ENCODE results near the gene HID1. TPM values are rescaled to one million over a fixed set of nuclear protein-coding genes. Genes with fewer than 3 reads are reported as not detected.

HID1 gene
- total RNA-seq, 1 donor from 2014 or later: 2.6 TPM

GRCh38 chr17:74979408-74980146, 7.0 kb upstream of the HID1 start:
- H3K36me3 ChIP-seq (ENCODE audit: insufficient read depth, low read length): no peaks in the 10 kb centered on the region
- Mint-ChIP-seq H3K4me3 (ENCODE audit: unreplicated experiment) (peak overlapping the region; percentile 29), H3K27ac (ENCODE audit: unreplicated experiment) (no peak overlapping the region), H3K9me3 (ENCODE audit: unreplicated experiment) (no peaks in the 10 kb centered on the region), H3K4me1 (ENCODE audit: low read depth, unreplicated experiment) (peaks cover 5% of the 10 kb centered on the region), H3K36me3 (ENCODE audit: low read depth, unreplicated experiment) (no peaks in the 10 kb centered on the region), H3K27me3 (ENCODE audit: low read depth, unreplicated experiment) (peaks cover 22% of the 10 kb centered on the region)
- H4K20me1 ChIP-seq (ENCODE audit: insufficient read depth, low read length): no peaks in the 10 kb centered on the region
- H3K27ac ChIP-seq (ENCODE audit: low read depth, low read length): no peak overlapping the region
- H3K79me2 ChIP-seq (ENCODE audit: insufficient read depth, low read length): no peaks in the 10 kb centered on the region
- TF ChIP-seq CTCF (IDR thresholded peaks at IDR 0.05; ENCODE audit: insufficient read depth, low read depth, low read length) (no peak), EZH2 (IDR thresholded peaks at IDR 0.05; ENCODE audit: insufficient read depth, low read length) (no peak)
- no peak for FAIRE-seq
- H2AFZ ChIP-seq (ENCODE audit: low read depth, low read length): no peak overlapping the region
- H3K9me3 ChIP-seq (ENCODE audit: insufficient read depth, low read depth, low read length): no peaks in the 10 kb centered on the region
- no peak overlapping the region for H3K4me3 ChIP-seq (ENCODE audit: insufficient read depth, low read depth, low read length)
- H3K4me1 ChIP-seq (ENCODE audit: insufficient read depth, low read length): peaks cover 14% of the 10 kb centered on the region
- H3K9ac ChIP-seq (ENCODE audit: low read length): no peak overlapping the region
- H3K4me2 ChIP-seq (ENCODE audit: low read length): no peak overlapping the region
- H3K27me3 ChIP-seq (ENCODE audit: insufficient read depth, low read length): no peaks in the 10 kb centered on the region
- no peak for DNase-seq (ENCODE audit: low read depth)

- no peak for DNase-seq (ENCODE audit: low read depth)
- Histone ChIP-seq H3K27me3 (ENCODE audit: insufficient read depth, low read length) (peaks cover 5% of the 10 kb centered on the region), H3K27ac (ENCODE audit: low read depth, low read length) (no peak overlapping the region), H3K4me2 (ENCODE audit: low read length) (no peak overlapping the region), H2AFZ (ENCODE audit: low read depth, low read length) (no peak overlapping the region), H3K4me3 (ENCODE audit: insufficient read depth, low read depth, low read length) (no peak overlapping the region), H4K20me1 (ENCODE audit: insufficient read depth, low read length) (no peaks in the 10 kb centered on the region), H3K9ac (ENCODE audit: low read length) (no peak overlapping the region), H3K36me3 (ENCODE audit: insufficient read depth, low read length) (no peaks in the 10 kb centered on the region), H3K4me1 (ENCODE audit: insufficient read depth, low read length) (peaks cover 14% of the 10 kb centered on the region), H3K9me3 (ENCODE audit: insufficient read depth, low read depth, low read length) (no peaks in the 10 kb centered on the region), H3K79me2 (ENCODE audit: insufficient read depth, low read length) (no peaks in the 10 kb centered on the region)
- peaks cover 5% of the 10 kb centered on the region for H3K4me1 Mint-ChIP-seq (ENCODE audit: low read depth, unreplicated experiment)
- H3K9me3 Mint-ChIP-seq (ENCODE audit: unreplicated experiment): no peaks in the 10 kb centered on the region
- no peaks in the 10 kb centered on the region for H3K36me3 Mint-ChIP-seq (ENCODE audit: low read depth, unreplicated experiment)
- FAIRE-seq: no peak
- TF ChIP-seq EZH2 (IDR thresholded peaks at IDR 0.05; ENCODE audit: insufficient read depth, low read length) (no peak), CTCF (IDR thresholded peaks at IDR 0.05; ENCODE audit: insufficient read depth, low read depth, low read length) (no peak)
- no peak overlapping the region for H3K4me3 Mint-ChIP-seq (ENCODE audit: unreplicated experiment)
- peaks cover 35% of the 10 kb centered on the region for H3K27me3 Mint-ChIP-seq (ENCODE audit: low read depth, unreplicated experiment)
- no peak overlapping the region for H3K27ac Mint-ChIP-seq (ENCODE audit: unreplicated experiment)
Observed at GRCh38 chr17:74978240-74978639, 5.7 kb upstream of the HID1 start.

- DNase-seq (ENCODE audit: low read depth) (no peak), FAIRE-seq (no peak)
- H3K27me3 ChIP-seq (ENCODE audit: insufficient read depth, low read length): peaks cover 10% of the 10 kb centered on the region
- H3K36me3 Mint-ChIP-seq (ENCODE audit: low read depth, unreplicated experiment): no peaks in the 10 kb centered on the region
- H2AFZ ChIP-seq (ENCODE audit: low read depth, low read length): no peak overlapping the region
- no peaks in the 10 kb centered on the region for H3K79me2 ChIP-seq (ENCODE audit: insufficient read depth, low read length)
- TF ChIP-seq EZH2 (IDR thresholded peaks at IDR 0.05; ENCODE audit: insufficient read depth, low read length) (no peak), CTCF (IDR thresholded peaks at IDR 0.05; ENCODE audit: insufficient read depth, low read depth, low read length) (no peak)
- H3K4me3 ChIP-seq (ENCODE audit: insufficient read depth, low read depth, low read length): no peak overlapping the region
- no peaks in the 10 kb centered on the region for H3K9me3 Mint-ChIP-seq (ENCODE audit: unreplicated experiment)
- H3K4me2 ChIP-seq (ENCODE audit: low read length): no peak overlapping the region
- peaks cover 5% of the 10 kb centered on the region for H3K4me1 Mint-ChIP-seq (ENCODE audit: low read depth, unreplicated experiment)
- H4K20me1 ChIP-seq (ENCODE audit: insufficient read depth, low read length): no peaks in the 10 kb centered on the region
- H3K9me3 ChIP-seq (ENCODE audit: insufficient read depth, low read depth, low read length): no peaks in the 10 kb centered on the region
- peak overlapping the region; percentile 5 for H3K27ac Mint-ChIP-seq (ENCODE audit: unreplicated experiment)
- peaks cover 14% of the 10 kb centered on the region for H3K4me1 ChIP-seq (ENCODE audit: insufficient read depth, low read length)
- H3K36me3 ChIP-seq (ENCODE audit: insufficient read depth, low read length): no peaks in the 10 kb centered on the region
- H3K27me3 Mint-ChIP-seq (ENCODE audit: low read depth, unreplicated experiment): peaks cover 39% of the 10 kb centered on the region
- no peak overlapping the region for H3K27ac ChIP-seq (ENCODE audit: low read depth, low read length)
- peak overlapping the region; percentile 14 for H3K4me3 Mint-ChIP-seq (ENCODE audit: unreplicated experiment)
- no peak overlapping the region for H3K9ac ChIP-seq (ENCODE audit: low read length)
Observed at GRCh38 chr17:74977802-74978201, 5.2 kb upstream of the HID1 start.
